HG03139 (cell line): ENCODE data around the gene A1BG.
"Not testable (repeated sequence)": the region's sequence is repeated elsewhere in the genome, so short reads cannot be mapped to it uniquely, and the experiment has no call there.

Source experiments
- ATAC-seq: cut with Tn5 transposase; IDR thresholded peaks from one replicate; pipeline ENCODE4 v1.9.1; 2021; ENCODE audit not compliant: unreplicated experiment

Gene A1BG

GRCh38 chr19:58386576-58387337, 33.5 kb upstream of the A1BG start, which contains the start of gene RPS5:
Gene RPS5 (plus strand): TSS chr19:58387269. CDS start chr19:58388138, 869 bp downstream.
- ATAC-seq = peak; percentile 92

- ATAC-seq = no peak
Measured at GRCh38 chr19:58385891-58386575, 32.7 kb upstream of the A1BG start.

GRCh38 chr19:58385313-58385890, 32.1 kb upstream of the A1BG start:
- no peak for ATAC-seq

GRCh38 chr19:58382997-58383603, 29.8 kb upstream of the A1BG start:
- no peak for ATAC-seq

- no peak for ATAC-seq
Measured at GRCh38 chr19:58381460-58382212, 28.3 kb upstream of the A1BG start.

- peak; percentile 74 for ATAC-seq
Measured at GRCh38 chr19:58380662-58381459, 27.6 kb upstream of the A1BG start, which contains the start of gene ZNF837. Gene ZNF837 (minus strand): TSS chr19:58381030. CDS start chr19:58369332, 11,698 bp downstream.

GRCh38 chr19:58380037-58380661, 26.9 kb upstream of the A1BG start:
- no peak for ATAC-seq

GRCh38 chr19:58379246-58379645, 26.0 kb upstream of the A1BG start:
- ATAC-seq = no peak

GRCh38 chr19:58376724-58377123, 23.4 kb upstream of the A1BG start:
- ATAC-seq = not testable (repeated sequence)

GRCh38 chr19:58374200-58374599, 20.9 kb upstream of the A1BG start:
- no peak for ATAC-seq

GRCh38 chr19:58372311-58373133, 19.2 kb upstream of the A1BG start:
- ATAC-seq = no peak

GRCh38 chr19:58368561-58369360, 15.5 kb upstream of the A1BG start:
- ATAC-seq = no peak

- ATAC-seq = no peak
Measured at GRCh38 chr19:58367698-58368454, 14.6 kb upstream of the A1BG start.

- no peak for ATAC-seq
Measured at GRCh38 chr19:58366585-58367430, 13.5 kb upstream of the A1BG start.

GRCh38 chr19:58364146-58364545, 10.9 kb upstream of the A1BG start:
- no peak for ATAC-seq
